ENCODE measurements around the gene NXNL1. TPM values are rescaled to one million over a fixed set of nuclear protein-coding genes. Genes with fewer than 3 reads are reported as not detected.

Gene NXNL1, protein sequence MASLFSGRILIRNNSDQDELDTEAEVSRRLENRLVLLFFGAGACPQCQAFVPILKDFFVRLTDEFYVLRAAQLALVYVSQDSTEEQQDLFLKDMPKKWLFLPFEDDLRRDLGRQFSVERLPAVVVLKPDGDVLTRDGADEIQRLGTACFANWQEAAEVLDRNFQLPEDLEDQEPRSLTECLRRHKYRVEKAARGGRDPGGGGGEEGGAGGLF
- total RNA-seq (2016; rRNA removed; fragmentation: Illumina TruSeq; extraction: Trizol) = not detected in 2 replicates
- total RNA-seq (2016; cell fraction: cytosol; rRNA removed; fragmentation: Illumina TruSeq; extraction: Trizol; ENCODE audit: low read depth) = not detected in 2 replicates
- not detected in 2 replicates for total RNA-seq (2016; cell fraction: insoluble cytoplasmic fraction; rRNA removed; fragmentation: Illumina TruSeq; extraction: Trizol)
- total RNA-seq (2016; cell fraction: membrane; rRNA removed; fragmentation: Illumina TruSeq; extraction: Trizol) = not detected in 2 replicates
- total RNA-seq (2016; cell fraction: nucleus; rRNA removed; fragmentation: Illumina TruSeq; extraction: Trizol) = not detected in 2 replicates
- polyA plus RNA-seq (2011; rRNA removed) = not detected in 2 replicates
- not detected in 2 replicates for polyA plus RNA-seq (2011; cell fraction: cytosol; rRNA removed)
- not detected in 2 replicates for polyA plus RNA-seq (2011; cell fraction: nucleus; rRNA removed)
- not detected in 2 replicates for polyA plus RNA-seq (2012)
- not detected in 2 replicates for polyA plus RNA-seq (2016; cell fraction: cytosol; fragmentation: Illumina TruSeq; extraction: Trizol; ENCODE audit: low read depth)
- not detected in 2 replicates for polyA plus RNA-seq (2016; cell fraction: insoluble cytoplasmic fraction; fragmentation: Illumina TruSeq; extraction: Trizol; ENCODE audit: low read depth)
- polyA plus RNA-seq (2016; cell fraction: membrane; fragmentation: Illumina TruSeq; extraction: Trizol; ENCODE audit: low read depth) = not detected in 2 replicates
- polyA plus RNA-seq (2016; cell fraction: nucleus; fragmentation: Illumina TruSeq; extraction: Trizol; ENCODE audit: insufficient read depth, low read depth) = not detected in 2 replicates
- not detected in 2 replicates for polyA minus RNA-seq (2011; rRNA and poly(A)+ RNA removed; ENCODE audit: low replicate concordance)
- not detected in 2 replicates for polyA minus RNA-seq (2011; cell fraction: cytosol; rRNA and poly(A)+ RNA removed)
- polyA minus RNA-seq (2011; cell fraction: nucleus; rRNA and poly(A)+ RNA removed) = not detected in 2 replicates
- not detected for Bru-seq, nascent RNA
- percentile 19 among the genes with signal in this experiment for BruChase-seq, experiment 1, labeled RNA remaining after a 6-hour chase
- BruChase-seq, experiment 2, labeled RNA remaining after a 2-hour chase = not detected
- long read RNA-seq, experiment 1 = 0 reads
- long read RNA-seq, experiment 2 = 0 reads

DNA sequence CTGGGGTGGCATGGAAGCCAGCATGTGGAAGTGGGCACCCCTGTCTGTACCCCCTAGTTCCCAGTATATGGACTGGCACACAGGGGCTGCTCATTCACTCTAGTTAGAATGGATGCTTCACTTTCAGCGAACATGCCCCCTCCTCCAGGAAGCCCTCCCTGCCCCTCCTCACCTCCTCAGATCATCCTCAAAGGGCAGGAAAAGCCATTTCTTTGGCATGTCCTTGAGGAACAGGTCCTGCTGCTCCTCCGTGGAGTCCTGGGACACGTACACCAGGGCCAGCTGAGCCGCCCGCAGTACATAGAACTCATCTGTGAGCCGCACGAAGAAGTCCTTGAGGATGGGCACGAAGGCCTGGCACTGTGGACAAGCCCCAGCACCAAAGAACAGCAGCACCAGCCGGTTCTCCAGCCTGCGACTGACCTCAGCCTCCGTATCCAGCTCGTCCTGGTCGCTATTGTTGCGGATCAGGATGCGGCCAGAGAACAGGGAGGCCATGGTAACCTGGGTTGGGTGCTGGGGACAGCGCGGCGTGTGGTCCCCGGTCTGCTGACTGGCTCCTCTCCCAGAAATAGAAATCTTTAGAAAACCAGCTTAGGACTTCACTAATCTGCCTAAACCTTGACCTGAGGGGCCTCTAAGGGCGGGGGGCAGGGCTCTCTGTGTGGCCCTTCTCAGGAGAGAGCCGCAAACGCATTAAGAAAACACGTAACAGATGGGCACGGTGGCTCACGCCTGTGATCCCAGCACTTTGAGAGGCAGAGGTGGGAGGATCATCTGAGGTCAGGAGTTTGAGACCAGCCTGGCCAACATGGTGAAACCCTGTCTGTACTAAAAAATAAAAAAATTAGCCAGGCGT is at the start of gene NXNL1:
Gene NXNL1, minus strand, starts transcription at position 555 of the 859 bp plus-strand sequence. Its CDS starts 57 bp downstream, at position 498.
- CTCF ChIA-PET (ENCODE audit: low intra/inter-chr PET ratio, low total read pairs) = no interaction called here
- Histone ChIP-seq H3K9me3 (ENCODE audit: low read length) (no peaks in the 10 kb centered on the region), H3K27me3 (ENCODE audit: control insufficient read depth in 1 of 2, insufficient read depth in 2 of 2, low read length in 2 of 2) (peaks cover 2 to 19% of the 10 kb centered on the region in 2 experiments; a peak in 3 of 5 replicates), H2AFZ (ENCODE audit: low read length) (no peak within 1 kb of the TSS), H3K36me3 (replicated peaks in 1 of 2; ENCODE audit: control insufficient read depth in 1 of 2, insufficient read depth in 2 of 2, low read length in 2 of 2) (no peaks in the 10 kb centered on the region), H3K4me2 (ENCODE audit: low read depth, low read length) (no peak within 1 kb of the TSS), H3K27ac (ENCODE audit: extremely low read length, insufficient read depth, low read length) (no peak within 1 kb of the TSS), H3K4me3 (replicated peaks in 1 of 3; ENCODE audit: insufficient read depth in 1 of 3, low read depth in 2 of 3, low read length in 3 of 3) (no peak within 1 kb of the TSS), H4K20me1 (ENCODE audit: insufficient read depth, low read length) (no peaks in the 10 kb centered on the region), H3K79me2 (ENCODE audit: insufficient read depth, low read length) (no peaks in the 10 kb centered on the region), H3K9ac (ENCODE audit: insufficient read depth, low read depth, low read length) (no peak within 1 kb of the TSS), H3K4me1 (ENCODE audit: insufficient read depth, low read length) (peaks cover 6% of the 10 kb centered on the region)
- ATAC-seq = peak; percentile 35; the same call in 2 of the 3 replicates
- intact Hi-C loops (cut with micrococcal nuclease; ENCODE audit: unreplicated experiment) = loop anchor here (10.0 kb wide), 1 partner anchor 116 kb away; no protein-coding TSS in a partner anchor
- in situ Hi-C loops (cut with HindIII; ENCODE audit: extremely low pct_ligation_motif_present, low pct_unique_long_range_greater_than_20kb) = no loop called here
- FAIRE-seq = no peak
- DNase-seq (ENCODE audit: low spot score) = no peak
- WGBS (ENCODE audit: low lambda C conversion rate) = 50% methylated on average over 16 of the region's 26 CpGs
- BruUV-seq (replicated peaks) = no TSS peak
- POLR2A ChIA-PET = no interaction called here
- TF ChIP-seq IRX3 (CRISPR knock-in tag; IDR thresholded peaks at IDR 0.05; ENCODE audit: borderline replicate concordance, low read depth) (no peak), ZNF510 (CRISPR knock-in tag; IDR thresholded peaks at IDR 0.05; ENCODE audit: low read depth) (no peak), SKI (IDR thresholded peaks at IDR 0.05; ENCODE audit: partially characterized antibody) (no peak), ZNF737 (CRISPR knock-in tag; IDR thresholded peaks at IDR 0.05; ENCODE audit: borderline replicate concordance) (no peak), ZIK1 (CRISPR knock-in tag; IDR thresholded peaks at IDR 0.05; ENCODE audit: borderline replicate concordance, low read depth) (no peak), JARID2 (CRISPR knock-in tag; IDR thresholded peaks at IDR 0.05; ENCODE audit: insufficient replicate concordance) (no peak), MIER3 (CRISPR knock-in tag; IDR thresholded peaks at IDR 0.05; ENCODE audit: borderline replicate concordance) (no peak), SAFB2 (CRISPR knock-in tag; IDR thresholded peaks at IDR 0.05; ENCODE audit: borderline replicate concordance, low read depth) (no peak), REL (CRISPR knock-in tag; conservative IDR thresholded peaks at IDR 0.05) (no peak), PRMT3 (CRISPR knock-in tag; IDR thresholded peaks at IDR 0.05; ENCODE audit: borderline replicate concordance, low read depth) (no peak), FOSL2 (CRISPR knock-in tag; IDR thresholded peaks at IDR 0.05) (no peak)

Data from HepG2 (cell line).